Astrocyte (in vitro differentiated cells and primary cell): ENCODE data around the gene NUTM2D. TPM values are rescaled to one million over a fixed set of nuclear protein-coding genes. Genes with fewer than 3 reads are reported as not detected.
A peak's percentile ranks its signal among the peaks of the same experiment; 100 is the strongest.
"Not testable (repeated sequence)": the region's sequence is repeated elsewhere in the genome, so short reads cannot be mapped to it uniquely, and the experiment has no call there.

Experiments used
- DNase-seq: peaks from one replicate; pipeline ENCODE4 v3.0.0-alpha.2; 2010; ENCODE audit warnings: low read depth
- FAIRE-seq: peaks from 2 replicates; lab custom pipeline; 2011; peaks lifted over from hg19 to GRCh38; lab: Jason Lieb, UNC
- H2AFZ ChIP-seq: 2 replicates; pipeline ENCODE4 v1.6.0; 2012; ENCODE audit warnings: low read depth, low read length, inconsistent platforms
- H3K27ac ChIP-seq: 2 replicates; pipeline ENCODE4 v1.5.1; 2011; ENCODE audit warnings: low read depth, low read length, inconsistent platforms
- H3K27me3 ChIP-seq: 2 replicates; pipeline ENCODE4 v1.6.0; 2011; ENCODE audit warnings: low read length, inconsistent platforms; ENCODE audit not compliant: insufficient read depth
- H3K36me3 ChIP-seq: 2 replicates; pipeline ENCODE4 v1.5.1; 2011; ENCODE audit warnings: low read length, inconsistent platforms; ENCODE audit not compliant: insufficient read depth
- H3K4me1 ChIP-seq: 2 replicates; pipeline ENCODE4 v1.5.1; 2011; ENCODE audit warnings: low read length, inconsistent platforms; ENCODE audit not compliant: insufficient read depth
- H3K4me2 ChIP-seq: 2 replicates; pipeline ENCODE4 v1.6.0; 2012; ENCODE audit warnings: low read length, inconsistent platforms
- H3K4me3 ChIP-seq: 2 replicates; pipeline ENCODE4 v1.5.1; 2011; ENCODE audit warnings: low read depth, mild to moderate bottlenecking, low read length, inconsistent platforms; ENCODE audit not compliant: insufficient read depth
- H3K79me2 ChIP-seq: 2 replicates; pipeline ENCODE4 v1.6.0; 2012; ENCODE audit warnings: mild to moderate bottlenecking, low read length, inconsistent platforms; ENCODE audit not compliant: insufficient read depth
- H3K9ac ChIP-seq: 2 replicates; pipeline ENCODE4 v1.6.0; 2012; ENCODE audit warnings: mild to moderate bottlenecking, low read length, inconsistent platforms
- H3K9me3 ChIP-seq: 2 replicates; pipeline ENCODE4 v1.5.1; 2012; ENCODE audit warnings: low read depth, mild to moderate bottlenecking, low read length, inconsistent platforms; ENCODE audit not compliant: insufficient read depth
- H4K20me1 ChIP-seq: 2 replicates; pipeline ENCODE4 v1.6.0; 2012; ENCODE audit warnings: low read length, inconsistent platforms; ENCODE audit not compliant: insufficient read depth
- H3K27ac Mint-ChIP-seq: one replicate; pipeline ENCODE4 v1.8.0; 2021; ENCODE audit warnings: mild to moderate bottlenecking, mixed read lengths; ENCODE audit not compliant: unreplicated experiment
- H3K27me3 Mint-ChIP-seq: one replicate; pipeline ENCODE4 v1.8.0; 2021; ENCODE audit warnings: low read depth, mixed read lengths; ENCODE audit not compliant: unreplicated experiment
- H3K36me3 Mint-ChIP-seq: one replicate; pipeline ENCODE4 v1.8.0; 2021; ENCODE audit warnings: low read depth, mixed read lengths; ENCODE audit not compliant: unreplicated experiment
- H3K4me1 Mint-ChIP-seq: one replicate; pipeline ENCODE4 v1.8.0; 2021; ENCODE audit warnings: low read depth, mixed read lengths; ENCODE audit not compliant: unreplicated experiment
- H3K4me3 Mint-ChIP-seq: one replicate; pipeline ENCODE4 v1.8.0; 2021; ENCODE audit warnings: mild to moderate bottlenecking, moderate library complexity, mixed read lengths; ENCODE audit not compliant: unreplicated experiment
- H3K9me3 Mint-ChIP-seq: one replicate; pipeline ENCODE4 v1.8.0; 2021; ENCODE audit warnings: mild to moderate bottlenecking, mixed read lengths; ENCODE audit not compliant: unreplicated experiment
- CTCF ChIP-seq: IDR thresholded peaks from 2 replicates; pipeline ENCODE4 v1.5.1; 2011; ENCODE audit warnings: low read depth, mild to moderate bottlenecking, inconsistent platforms, low read length, moderate library complexity; ENCODE audit not compliant: insufficient read depth
- total RNA-seq: library from RNA; stranded (reverse); gene quantifications from 2 replicates; pipeline ENCODE4 v1.2.1, GENCODE V29; 2021

The NUTM2D gene
- total RNA-seq, 1 donor from 2014 or later: 6.9 TPM

DNA sequence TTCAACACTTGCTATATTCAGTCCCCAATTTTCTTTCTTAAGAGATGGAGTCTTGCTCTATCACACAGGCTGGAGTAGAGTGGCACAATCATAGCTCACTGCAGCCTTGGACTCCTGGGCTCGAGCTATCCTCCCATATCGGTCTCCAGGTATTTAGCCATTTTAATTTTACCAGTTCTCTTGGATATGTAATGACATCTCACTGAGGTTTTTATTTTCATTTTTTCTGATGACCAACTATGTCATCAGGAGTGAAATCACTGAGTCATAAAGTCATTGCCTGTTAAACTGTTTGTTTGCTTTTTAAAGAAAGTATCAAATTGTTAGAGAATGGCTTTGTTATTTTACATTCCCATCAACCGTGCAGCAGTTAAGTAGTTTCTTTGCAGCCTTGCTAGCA is 17.1 kb upstream of the NUTM2D start:
- not testable (repeated sequence) for H3K9me3 Mint-ChIP-seq, FAIRE-seq, H3K9me3 ChIP-seq, H4K20me1 ChIP-seq, H3K4me3 ChIP-seq, H2AFZ ChIP-seq, H3K36me3 Mint-ChIP-seq, H3K27me3 ChIP-seq, H3K4me1 ChIP-seq, H3K27me3 Mint-ChIP-seq, H3K9ac ChIP-seq, H3K27ac ChIP-seq, H3K27ac Mint-ChIP-seq, H3K36me3 ChIP-seq
- Mint-ChIP-seq H3K4me3 (peak overlapping the region; percentile 79), H3K4me1 (peaks cover 16% of the 10 kb centered on the region)
- Histone ChIP-seq H3K79me2 (peaks cover 37% of the 10 kb centered on the region), H3K4me2 (peak overlapping the region; percentile 68)
- peak; percentile 0 for DNase-seq

DNA sequence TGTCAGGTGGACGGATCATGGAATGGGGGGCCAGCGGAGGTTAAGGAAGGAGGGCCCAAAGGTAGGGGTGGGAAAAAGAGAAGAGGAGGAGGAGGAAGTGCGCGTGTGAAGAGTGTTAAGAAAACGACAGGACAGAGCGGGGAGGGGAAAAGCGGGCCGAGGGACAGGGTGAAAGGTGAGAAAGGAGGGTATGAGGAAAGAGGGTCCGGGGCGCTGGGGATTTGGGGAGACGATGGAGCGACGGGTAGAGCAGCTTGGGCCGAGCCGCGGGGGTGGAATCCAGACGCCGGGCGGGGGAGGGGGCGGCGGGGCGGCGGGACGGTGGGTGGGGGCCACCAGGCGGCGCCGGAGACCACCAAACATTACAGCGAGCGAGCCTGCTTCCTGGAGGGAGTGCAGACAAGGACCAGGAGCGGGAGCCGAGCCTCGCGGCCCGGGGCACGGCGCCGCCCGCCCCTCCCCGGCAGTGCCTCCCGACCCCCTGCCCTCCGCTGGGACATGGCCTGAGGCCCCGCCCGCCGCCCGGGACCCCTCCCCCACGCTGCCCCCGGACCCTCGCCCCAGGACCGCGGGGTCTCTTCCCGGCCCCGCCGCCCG is 15.9 kb upstream of the NUTM2D start:
- DNase-seq, H3K27me3 Mint-ChIP-seq, H3K27ac Mint-ChIP-seq, H3K36me3 ChIP-seq, H3K4me1 ChIP-seq, H3K9me3 ChIP-seq, H3K36me3 Mint-ChIP-seq, H4K20me1 ChIP-seq, H2AFZ ChIP-seq, FAIRE-seq, H3K27me3 ChIP-seq, H3K9me3 Mint-ChIP-seq: not testable (repeated sequence)
- H3K4me2 ChIP-seq: peak overlapping the region; percentile 73
- H3K9ac ChIP-seq: peak overlapping the region; percentile 85
- peak overlapping the region; percentile 17 for H3K4me3 ChIP-seq
- Mint-ChIP-seq H3K4me3 (peak overlapping the region; percentile 94), H3K4me1 (peaks cover 16% of the 10 kb centered on the region)
- H3K79me2 ChIP-seq: peaks cover 37% of the 10 kb centered on the region
- peak overlapping the region; percentile 80 for H3K27ac ChIP-seq

DNA sequence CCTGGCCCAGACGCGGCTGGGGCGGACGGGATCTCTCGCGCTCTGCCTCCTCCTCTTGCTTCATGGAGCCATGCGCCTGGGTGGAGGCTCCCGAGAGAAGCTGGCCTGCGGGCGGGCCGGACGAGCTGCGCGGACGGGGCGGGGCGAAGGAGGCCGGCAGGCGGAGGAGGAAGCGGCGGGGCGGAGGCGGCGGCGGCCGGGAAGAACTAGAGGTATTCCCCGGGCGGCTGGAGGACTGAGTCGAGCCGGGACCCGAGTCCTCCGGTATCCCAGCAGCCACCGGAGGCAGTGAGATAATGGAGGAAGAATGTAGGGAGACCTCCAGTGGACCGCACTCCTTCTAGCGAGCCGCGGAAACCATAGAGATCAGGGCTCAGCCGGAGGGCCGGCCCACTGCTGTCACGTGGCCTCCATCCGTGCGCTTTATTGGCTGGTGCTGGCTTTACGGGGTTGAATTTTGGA is 15.3 kb upstream of the NUTM2D start:
- not testable (repeated sequence) for FAIRE-seq

GRCh38 chr10:87342711-87343258 is 14.8 kb upstream of the NUTM2D start:
- Histone ChIP-seq H3K27ac (peak overlapping the region; percentile 80), H3K79me2 (peaks cover 30% of the 10 kb centered on the region), H3K4me2 (peak overlapping the region; percentile 62), H3K9ac (peak overlapping the region; percentile 85), H3K4me3 (peak overlapping the region; percentile 52)
- TF ChIP-seq CTCF: peak; percentile 12
- Mint-ChIP-seq H3K4me3 (peak overlapping the region; percentile 89), H3K27ac (peak overlapping the region; percentile 93), H3K4me1 (peaks cover 16% of the 10 kb centered on the region)
- not testable (repeated sequence) for H3K27me3 Mint-ChIP-seq, H4K20me1 ChIP-seq, H3K4me1 ChIP-seq, H3K9me3 Mint-ChIP-seq, FAIRE-seq, H2AFZ ChIP-seq, H3K36me3 Mint-ChIP-seq, H3K27me3 ChIP-seq, H3K36me3 ChIP-seq, H3K9me3 ChIP-seq
- DNase-seq: peak; percentile 37

More for the DNA sequence above, 15.3 kb upstream of the NUTM2D start:
- H3K4me1 ChIP-seq, H4K20me1 ChIP-seq, H2AFZ ChIP-seq, H3K36me3 ChIP-seq, H3K27me3 Mint-ChIP-seq, H3K9me3 ChIP-seq, H3K36me3 Mint-ChIP-seq, H3K9me3 Mint-ChIP-seq, H3K27me3 ChIP-seq: not testable (repeated sequence)
- peak overlapping the region; percentile 80 for H3K27ac ChIP-seq
- peak overlapping the region; percentile 33 for H3K4me2 ChIP-seq
- peaks cover 16% of the 10 kb centered on the region for H3K4me1 Mint-ChIP-seq
- H3K27ac Mint-ChIP-seq: peak overlapping the region; percentile 93
- peak overlapping the region; percentile 89 for H3K4me3 Mint-ChIP-seq
- peak; percentile 83 for DNase-seq
- H3K9ac ChIP-seq: peak overlapping the region; percentile 85
- peak overlapping the region; percentile 52 for H3K4me3 ChIP-seq
- peaks cover 36% of the 10 kb centered on the region for H3K79me2 ChIP-seq

DNA sequence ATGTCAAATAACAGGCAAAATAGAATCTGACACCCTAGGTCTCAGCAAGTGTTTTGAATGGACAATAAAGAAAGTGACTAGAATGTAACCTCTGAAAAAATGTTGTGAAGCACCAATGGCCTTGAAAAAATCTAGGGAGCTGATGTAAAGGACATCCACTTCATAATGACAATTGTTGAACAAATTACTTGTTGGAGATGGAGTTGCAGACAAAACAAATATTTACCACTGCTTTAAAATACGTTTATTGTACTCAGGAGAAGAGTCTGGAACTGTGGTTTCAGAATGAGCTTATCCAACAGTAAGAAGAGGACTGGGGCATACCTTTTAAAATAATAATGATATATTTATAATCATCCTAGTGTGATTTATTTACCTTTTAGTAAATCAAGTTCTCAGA is 11.8 kb upstream of the NUTM2D start:
- not testable (repeated sequence) for H3K9ac ChIP-seq, DNase-seq, H3K9me3 Mint-ChIP-seq, H3K27me3 Mint-ChIP-seq, H3K4me1 Mint-ChIP-seq, H2AFZ ChIP-seq, H3K4me2 ChIP-seq, H3K27ac Mint-ChIP-seq, H3K9me3 ChIP-seq, H3K27ac ChIP-seq, H3K27me3 ChIP-seq, H3K36me3 Mint-ChIP-seq, H3K4me3 Mint-ChIP-seq, FAIRE-seq, H3K4me3 ChIP-seq, H4K20me1 ChIP-seq, H3K4me1 ChIP-seq, H3K79me2 ChIP-seq, H3K36me3 ChIP-seq
